IPS-15b (cell line): ENCODE measurements around the gene RPRD1B.
"Not testable (repeated sequence)": the region's sequence is repeated elsewhere in the genome, so short reads cannot be mapped to it uniquely, and the experiment has no call there.

Experiments used
- H3K27me3 ChIP-seq: one replicate; pipeline ENCODE4 v1.6.1; 2013; ENCODE audit warnings: low read length; ENCODE audit not compliant: control insufficient read depth, insufficient read depth
- H3K36me3 ChIP-seq: one replicate; pipeline ENCODE4 v1.6.1; 2013; ENCODE audit warnings: low read length; ENCODE audit not compliant: control insufficient read depth, insufficient read depth
- H3K4me1 ChIP-seq: one replicate; pipeline ENCODE4 v1.6.1; 2013; ENCODE audit warnings: mild to moderate bottlenecking, low read length; ENCODE audit not compliant: control insufficient read depth, insufficient read depth
- H3K4me3 ChIP-seq: one replicate; pipeline ENCODE4 v1.5.1; 2013; ENCODE audit warnings: low read depth, low read length
- H3K9ac ChIP-seq: one replicate; pipeline ENCODE4 v1.6.1; 2013; ENCODE audit warnings: low read depth, mild to moderate bottlenecking, low read length
- H3K9me3 ChIP-seq: one replicate; pipeline ENCODE4 v1.6.1; 2013; ENCODE audit warnings: mild to moderate bottlenecking, low read length; ENCODE audit not compliant: control insufficient read depth, insufficient read depth

RPRD1B gene

DNA sequence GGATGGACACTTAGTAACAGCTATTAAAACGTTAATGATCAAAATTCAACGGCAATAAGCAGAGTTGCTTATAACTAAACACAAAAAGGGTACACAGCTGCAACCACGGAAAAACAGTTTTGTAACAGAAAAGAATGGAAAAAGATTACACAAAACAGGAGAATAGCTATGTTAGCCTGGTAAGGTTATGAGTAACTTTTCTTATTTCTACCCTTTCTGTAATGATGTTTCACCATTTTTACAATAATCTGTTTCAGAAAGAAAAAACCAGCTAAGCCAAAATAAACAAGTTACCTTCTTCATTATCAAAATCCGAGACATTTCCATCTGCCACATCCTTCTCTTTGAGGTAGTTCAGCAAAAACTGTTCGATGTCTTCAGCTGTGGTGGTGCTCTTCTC, 27.6 kb upstream of the RPRD1B start:
- H3K4me3 ChIP-seq: no peak overlapping the region
- H3K27me3 ChIP-seq: no peaks in the 10 kb centered on the region
- H3K9me3 ChIP-seq: no peaks in the 10 kb centered on the region
- H3K9ac ChIP-seq: no peak overlapping the region
- H3K4me1 ChIP-seq: no peaks in the 10 kb centered on the region
- peaks cover 20% of the 10 kb centered on the region for H3K36me3 ChIP-seq

DNA sequence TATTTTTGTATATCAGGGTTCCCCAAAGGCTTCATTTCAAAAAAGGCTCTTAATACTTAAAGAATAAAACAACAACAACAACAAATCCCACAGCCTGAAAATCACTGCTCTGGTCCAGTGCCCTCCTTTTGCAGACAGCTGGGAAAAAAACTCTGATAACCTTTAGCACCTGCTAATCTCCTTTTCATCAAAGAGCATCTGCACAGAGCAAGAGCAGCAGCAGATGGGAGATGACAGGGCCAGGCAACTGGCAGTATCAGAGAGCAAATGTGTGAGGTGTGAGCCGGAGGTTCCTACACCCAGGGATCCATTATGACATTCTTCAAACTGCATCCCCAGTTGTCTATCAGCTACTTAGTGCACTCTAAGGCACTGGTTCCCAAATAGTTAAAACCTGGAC, 26.0 kb upstream of the RPRD1B start:
- Histone ChIP-seq H3K4me3 (no peak overlapping the region), H3K27me3 (no peaks in the 10 kb centered on the region), H3K36me3 (peaks cover 24% of the 10 kb centered on the region), H3K9me3 (no peaks in the 10 kb centered on the region), H3K4me1 (no peaks in the 10 kb centered on the region), H3K9ac (no peak overlapping the region)

DNA sequence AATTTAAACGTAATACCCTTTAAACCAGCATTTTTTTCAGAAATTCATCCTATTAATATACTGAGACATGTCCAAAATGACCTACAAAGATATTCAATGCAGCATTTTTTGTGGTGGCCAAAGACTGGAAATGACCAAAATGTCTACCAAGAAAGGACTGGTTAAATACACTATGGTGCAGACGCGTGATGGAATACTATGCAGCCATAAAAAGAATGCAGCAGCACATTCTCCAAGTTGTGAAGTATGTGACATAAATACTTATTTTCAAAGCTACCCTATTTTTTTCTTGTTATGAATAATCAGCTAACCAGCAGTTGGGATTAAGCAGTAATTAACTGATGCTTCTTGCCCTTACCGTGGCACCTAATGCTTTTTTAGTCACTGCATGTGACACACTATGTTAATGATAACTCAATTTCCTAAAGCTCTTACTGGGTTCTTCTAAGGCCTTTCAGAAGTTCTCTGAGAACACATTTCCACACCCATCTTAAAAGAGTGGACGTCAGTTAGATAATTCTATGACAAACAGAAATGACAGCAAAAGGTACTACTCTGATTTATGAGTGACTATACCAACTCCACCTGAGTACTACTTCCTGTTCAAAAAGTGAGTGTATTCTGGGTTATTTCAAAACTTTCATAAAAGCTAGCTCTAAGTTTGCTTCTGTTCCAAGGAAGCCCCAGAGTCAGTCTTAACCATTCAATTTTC, 25.2 kb upstream of the RPRD1B start:
- Histone ChIP-seq H3K9ac (no peak overlapping the region), H3K27me3 (no peaks in the 10 kb centered on the region), H3K4me3 (no peak overlapping the region), H3K36me3 (peaks cover 18% of the 10 kb centered on the region), H3K4me1 (no peaks in the 10 kb centered on the region), H3K9me3 (no peaks in the 10 kb centered on the region)

DNA sequence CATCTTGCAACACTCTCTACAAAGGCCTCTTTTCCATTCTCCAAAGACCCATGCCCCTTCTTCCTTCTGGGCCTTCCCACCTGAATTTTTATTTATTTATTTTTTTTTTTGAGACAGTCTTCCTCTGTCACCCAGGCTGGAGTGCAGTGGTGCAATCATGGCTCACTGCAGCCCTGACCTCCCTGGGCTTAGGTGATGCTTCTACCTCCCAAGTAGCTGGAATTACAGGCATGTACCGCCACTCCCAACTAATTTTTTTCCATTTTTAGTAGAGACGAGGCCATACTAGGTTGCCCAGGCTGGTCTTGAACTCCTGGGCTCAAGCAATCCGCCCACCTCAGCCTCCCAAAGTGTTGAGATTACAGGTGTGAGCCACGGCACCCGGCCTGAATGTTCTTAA, 24.1 kb upstream of the RPRD1B start:
- H3K9me3 ChIP-seq, H3K27me3 ChIP-seq, H3K4me1 ChIP-seq, H3K9ac ChIP-seq, H3K4me3 ChIP-seq: not testable (repeated sequence)
- H3K36me3 ChIP-seq: peaks cover 18% of the 10 kb centered on the region

DNA sequence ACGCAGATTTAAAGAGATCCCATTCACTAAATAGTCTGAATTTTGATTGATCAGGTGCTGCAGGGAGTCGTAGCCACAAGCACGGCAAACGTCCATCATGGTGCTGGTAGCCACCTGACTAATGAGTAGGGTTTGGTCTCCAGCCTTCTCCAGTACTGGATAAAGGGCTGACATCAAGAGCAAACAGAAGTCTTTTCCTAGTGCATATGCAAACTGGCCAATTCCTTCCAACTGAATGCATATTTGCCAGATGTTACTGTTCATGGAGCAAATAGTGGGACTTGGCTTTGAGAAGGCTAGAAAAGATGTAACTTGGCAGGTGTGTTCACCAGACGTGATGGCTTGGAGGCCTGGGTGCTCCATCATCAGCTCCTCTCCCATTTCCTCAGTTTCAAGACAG, 21.9 kb upstream of the RPRD1B start:
- peaks cover 23% of the 10 kb centered on the region for H3K36me3 ChIP-seq
- no peaks in the 10 kb centered on the region for H3K4me1 ChIP-seq
- no peaks in the 10 kb centered on the region for H3K9me3 ChIP-seq
- H3K27me3 ChIP-seq: no peaks in the 10 kb centered on the region
- H3K4me3 ChIP-seq: no peak overlapping the region
- no peak overlapping the region for H3K9ac ChIP-seq

DNA sequence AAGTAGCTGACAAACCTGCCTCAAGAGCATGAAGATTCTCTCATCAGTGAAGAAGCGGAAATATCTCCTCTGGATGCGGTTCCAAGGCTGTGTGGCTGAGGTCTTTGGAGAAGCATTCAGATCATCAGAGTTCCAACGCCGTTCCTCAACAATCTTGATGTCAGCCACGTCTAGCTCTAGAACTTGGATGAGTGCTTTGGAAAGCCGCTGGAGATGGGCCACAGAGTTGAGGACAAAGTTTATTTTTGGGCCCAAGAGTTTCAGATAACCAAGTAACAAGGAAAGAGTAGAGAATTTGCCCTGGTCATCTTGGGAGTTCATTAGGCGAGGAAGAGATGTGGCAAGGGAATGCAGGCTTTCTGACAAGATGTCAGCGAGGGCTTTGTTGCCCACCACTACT, 21.2 kb upstream of the RPRD1B start:
- H3K27me3 ChIP-seq: no peaks in the 10 kb centered on the region
- H3K9ac ChIP-seq: no peak overlapping the region
- no peaks in the 10 kb centered on the region for H3K4me1 ChIP-seq
- H3K4me3 ChIP-seq: no peak overlapping the region
- no peaks in the 10 kb centered on the region for H3K9me3 ChIP-seq
- H3K36me3 ChIP-seq: peaks cover 30% of the 10 kb centered on the region

DNA sequence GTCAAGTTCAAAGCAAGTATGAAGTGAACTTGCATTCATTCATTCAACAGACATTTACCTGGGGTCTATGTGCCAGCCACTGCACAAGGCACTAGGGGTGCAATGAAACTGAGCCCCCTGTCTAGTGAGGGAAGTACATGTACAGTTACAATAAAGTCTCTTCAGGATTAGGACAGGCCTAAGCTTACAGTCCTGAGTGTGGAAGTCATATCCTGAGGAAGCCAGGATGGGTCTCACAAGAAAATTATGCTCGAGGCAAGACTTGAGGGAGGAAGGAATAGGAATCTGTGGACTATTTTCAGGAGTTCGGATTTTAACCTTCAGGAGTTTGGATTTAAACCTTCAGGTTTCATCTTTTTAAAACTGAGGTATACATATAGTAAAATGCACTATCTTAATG, 19.7 kb upstream of the RPRD1B start:
- Histone ChIP-seq H3K4me3 (no peak overlapping the region), H3K27me3 (no peaks in the 10 kb centered on the region), H3K4me1 (no peaks in the 10 kb centered on the region), H3K36me3 (peaks cover 35% of the 10 kb centered on the region), H3K9ac (no peak overlapping the region), H3K9me3 (no peaks in the 10 kb centered on the region)

DNA sequence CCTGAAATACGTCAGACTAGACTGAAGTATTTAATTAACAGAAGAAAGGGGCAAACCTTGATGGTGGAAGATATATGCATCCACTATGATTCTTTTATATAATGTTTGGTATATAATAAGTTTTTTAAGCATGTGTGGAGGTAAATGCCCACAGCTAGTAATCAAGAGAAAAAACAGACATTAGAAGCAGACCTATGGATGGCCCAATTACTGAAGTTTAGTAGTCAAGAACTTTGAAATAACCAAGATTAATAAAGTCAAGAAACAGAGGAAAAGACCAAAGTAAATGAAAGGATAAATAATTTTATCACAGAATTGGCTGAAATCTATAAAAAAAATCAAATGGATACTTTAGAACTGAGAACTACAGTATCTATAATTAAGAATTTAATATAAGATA, 15.6 kb upstream of the RPRD1B start:
- Histone ChIP-seq H3K36me3 (peaks cover 23% of the 10 kb centered on the region), H3K4me3 (no peak overlapping the region), H3K9me3 (no peaks in the 10 kb centered on the region), H3K9ac (no peak overlapping the region), H3K4me1 (no peaks in the 10 kb centered on the region), H3K27me3 (no peaks in the 10 kb centered on the region)

DNA sequence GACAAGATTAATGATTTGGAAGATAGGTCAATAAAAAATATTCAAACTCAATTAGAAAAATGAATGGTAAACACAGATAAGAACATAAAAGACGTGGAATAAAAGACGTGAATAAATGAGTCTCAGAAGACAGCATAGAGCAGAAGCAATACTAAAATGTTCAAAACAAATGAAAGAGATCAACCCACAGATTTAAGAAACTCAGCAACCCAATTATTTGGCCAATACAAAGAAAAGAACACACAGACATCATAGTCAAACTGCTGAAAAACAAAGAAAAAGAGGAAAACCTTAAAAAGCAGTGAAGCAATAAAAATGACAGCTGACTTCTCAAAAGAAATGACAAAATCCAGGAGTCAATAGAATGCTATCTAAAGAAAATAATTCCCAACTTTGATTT, 15.2 kb upstream of the RPRD1B start:
- peaks cover 23% of the 10 kb centered on the region for H3K36me3 ChIP-seq

DNA sequence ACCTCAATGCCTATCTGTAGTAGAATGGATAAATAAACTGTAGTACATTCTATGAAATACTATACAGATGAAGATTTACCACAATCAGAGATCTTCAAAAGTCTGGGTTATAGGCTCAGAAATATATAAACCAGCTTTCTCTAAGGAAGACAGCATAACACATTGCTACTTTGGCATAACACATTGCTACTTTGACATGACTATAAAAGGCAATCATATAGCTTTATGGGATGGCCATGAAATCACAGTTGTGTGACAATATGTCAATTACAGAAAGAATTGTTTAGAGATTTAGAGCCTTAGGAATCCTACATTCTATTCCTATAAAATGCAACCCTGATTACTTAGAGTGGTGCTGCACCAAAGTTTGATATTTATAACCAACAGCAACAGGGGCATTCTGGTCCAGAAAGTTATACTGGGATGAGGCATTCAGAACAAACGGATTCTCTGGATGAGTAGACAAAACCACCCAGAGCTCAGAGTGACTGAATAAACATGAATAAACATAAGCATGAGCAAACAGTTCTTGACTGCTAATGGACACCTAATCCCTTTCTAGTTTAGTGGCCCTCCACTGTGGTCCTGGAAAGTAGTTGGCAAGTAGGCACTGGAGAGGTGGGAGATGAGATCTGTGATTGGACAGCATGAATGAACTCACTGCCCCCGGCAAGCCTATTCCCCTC, 12.3 kb upstream of the RPRD1B start:
- H3K4me3 ChIP-seq: no peak overlapping the region
- no peaks in the 10 kb centered on the region for H3K27me3 ChIP-seq
- H3K9me3 ChIP-seq: no peaks in the 10 kb centered on the region
- H3K9ac ChIP-seq: no peak overlapping the region
- no peaks in the 10 kb centered on the region for H3K4me1 ChIP-seq
- H3K36me3 ChIP-seq: peaks cover 12% of the 10 kb centered on the region

More for the DNA sequence above, 15.2 kb upstream of the RPRD1B start:
- no peaks in the 10 kb centered on the region for H3K9me3 ChIP-seq
- no peaks in the 10 kb centered on the region for H3K27me3 ChIP-seq
- H3K4me1 ChIP-seq: no peaks in the 10 kb centered on the region
- H3K4me3 ChIP-seq: no peak overlapping the region
- no peak overlapping the region for H3K9ac ChIP-seq

DNA sequence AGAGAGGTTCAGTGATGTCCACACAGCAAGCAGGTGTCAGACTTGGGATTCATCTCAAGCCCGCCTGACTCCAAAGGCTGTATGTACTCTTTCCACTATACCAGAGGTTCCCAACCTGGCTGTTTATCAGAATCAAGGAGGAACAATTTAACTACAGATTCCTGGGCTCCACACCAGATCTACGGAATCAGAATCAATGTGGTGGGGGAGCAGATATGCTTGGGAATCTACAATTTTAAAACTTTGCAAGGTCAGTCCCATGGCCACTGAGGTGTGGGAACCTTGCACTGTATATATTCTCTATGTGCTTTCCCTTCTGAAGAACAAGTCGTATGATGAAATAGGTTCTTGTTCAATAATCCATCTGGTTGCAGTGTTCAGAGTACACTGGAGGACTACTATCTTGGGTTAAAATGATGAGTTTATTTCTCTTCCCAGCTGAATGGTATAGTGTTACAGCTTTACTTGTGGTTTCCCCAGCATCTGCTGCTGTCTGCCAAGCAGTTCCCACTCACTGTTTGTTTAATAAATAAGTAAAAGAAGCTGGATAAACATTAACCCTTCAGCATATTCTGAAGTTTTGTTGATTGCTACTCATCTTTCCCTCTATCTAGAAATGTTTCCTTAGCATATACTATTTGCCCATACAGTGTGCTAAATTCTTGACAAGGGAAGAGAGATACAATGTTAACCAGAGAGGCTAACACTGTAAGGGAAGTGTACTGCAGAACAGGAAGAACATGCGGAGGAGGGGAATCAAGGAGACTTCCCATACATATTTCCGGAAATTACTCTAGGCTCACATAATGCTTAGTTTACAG, 10.2 kb upstream of the RPRD1B start:
- no peak overlapping the region for H3K4me3 ChIP-seq
- no peaks in the 10 kb centered on the region for H3K9me3 ChIP-seq
- no peaks in the 10 kb centered on the region for H3K27me3 ChIP-seq
- no peaks in the 10 kb centered on the region for H3K4me1 ChIP-seq
- H3K9ac ChIP-seq: no peak overlapping the region
- H3K36me3 ChIP-seq: no peaks in the 10 kb centered on the region

DNA sequence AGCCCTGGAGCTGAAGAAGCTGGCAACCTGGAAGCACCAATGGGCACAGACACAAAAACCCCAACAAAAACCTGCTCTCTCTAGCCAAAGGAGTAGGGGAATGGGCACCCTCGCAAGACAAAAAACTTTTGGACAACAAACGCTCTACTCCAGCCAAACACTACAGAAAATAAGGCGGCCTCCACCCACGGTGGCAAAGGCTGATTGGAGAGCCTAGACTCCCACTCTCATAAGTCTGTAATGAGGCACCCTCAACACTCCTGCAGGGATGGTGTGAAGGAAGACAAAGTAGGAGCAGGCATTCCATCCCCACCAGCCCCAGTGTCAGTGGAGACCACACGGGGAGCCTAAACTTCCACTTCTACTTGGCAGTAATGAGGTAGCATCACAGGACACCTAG, 9.1 kb upstream of the RPRD1B start:
- no peak overlapping the region for H3K4me3 ChIP-seq

More for the DNA sequence above, 9.1 kb upstream of the RPRD1B start:
- Histone ChIP-seq H3K27me3 (no peaks in the 10 kb centered on the region), H3K4me1 (no peaks in the 10 kb centered on the region), H3K9me3 (no peaks in the 10 kb centered on the region), H3K9ac (no peak overlapping the region), H3K36me3 (no peaks in the 10 kb centered on the region)
